GM23338 (cell line): ENCODE measurements around the gene ARCN1. TPM values are rescaled to one million over a fixed set of nuclear protein-coding genes. Genes with fewer than 3 reads are reported as not detected.

Source experiments
- ATAC-seq: fragments of 200-7000 bp; cut with Tn5 transposase; 3 replicates; pipeline ENCODE4 v1.9.1; 2020
- DNase-seq: peaks from one replicate; pipeline ENCODE4 v3.0.0-alpha.2; 2015; ENCODE audit warnings: low spot score
- H2AFZ ChIP-seq: fragments of 200-600 bp; sonication (generic); 2 replicates; pipeline ENCODE4 v1.8.0; 2016; ENCODE audit warnings: antibody characterized with exemption, mild to moderate bottlenecking, moderate library complexity
- H3F3A ChIP-seq: fragments of 200-600 bp; sonication (generic); replicated peaks from 2 replicates; pipeline ENCODE4 v1.8.0; 2017; ENCODE audit warnings: antibody characterized with exemption, mixed run types, low read depth
- H3K27ac ChIP-seq: fragments of 200-600 bp; sonication (generic); 2 replicates; pipeline ENCODE4 v1.6.1; 2016; ENCODE audit warnings: low read depth
- H3K27me3 ChIP-seq: fragments of 200-600 bp; sonication (generic); 2 replicates; pipeline ENCODE4 v1.8.0; 2016; ENCODE audit warnings: mild to moderate bottlenecking, mixed run types, moderate library complexity; ENCODE audit not compliant: insufficient read depth
- H3K36me3 ChIP-seq: fragments of 200-600 bp; sonication (generic); 2 replicates; pipeline ENCODE4 v1.8.0; 2016; ENCODE audit warnings: mild to moderate bottlenecking; ENCODE audit not compliant: insufficient read depth
- H3K4me1 ChIP-seq: fragments of 200-600 bp; sonication (generic); 2 replicates; pipeline ENCODE4 v1.8.0; 2016; ENCODE audit warnings: mild to moderate bottlenecking, moderate library complexity; ENCODE audit not compliant: insufficient read depth
- H3K4me2 ChIP-seq: fragments of 200-600 bp; sonication (generic); 2 replicates; pipeline ENCODE4 v1.7.1; 2017; ENCODE audit warnings: mixed run types
- H3K4me3 ChIP-seq: fragments of 200-600 bp; sonication (generic); 2 replicates; pipeline ENCODE4 v1.6.1; 2016; ENCODE audit warnings: mixed run types
- H3K79me2 ChIP-seq: fragments of 200-600 bp; sonication (generic); replicated peaks from 2 replicates; pipeline ENCODE4 v1.8.0; 2017; ENCODE audit warnings: mild to moderate bottlenecking; ENCODE audit not compliant: insufficient read depth
- H3K9me2 ChIP-seq: fragments of 200-600 bp; sonication (generic); 2 replicates; pipeline ENCODE4 v1.8.0; 2017; ENCODE audit not compliant: insufficient read depth
- H4K20me1 ChIP-seq: fragments of 200-600 bp; sonication (generic); replicated peaks from 2 replicates; pipeline ENCODE4 v1.8.0; 2017; ENCODE audit warnings: mild to moderate bottlenecking; ENCODE audit not compliant: insufficient read depth
- H3K27ac Mint-ChIP-seq: 2 replicates; pipeline ENCODE4 v1.8.0; 2020; ENCODE audit warnings: inconsistent platforms, mild to moderate bottlenecking, moderate library complexity, mixed read lengths
- H3K27me3 Mint-ChIP-seq: 3 replicates; pipeline ENCODE4 v1.8.0; 2022; ENCODE audit warnings: low read depth, mild to moderate bottlenecking, moderate library complexity, mixed read lengths, inconsistent platforms; ENCODE audit not compliant: insufficient read depth, poor library complexity
- H3K36me3 Mint-ChIP-seq: 3 replicates; pipeline ENCODE4 v1.8.0; 2021; ENCODE audit warnings: low read depth, mild to moderate bottlenecking, inconsistent platforms, moderate library complexity, mixed read lengths
- H3K4me1 Mint-ChIP-seq: 3 replicates; pipeline ENCODE4 v1.8.0; 2020; ENCODE audit warnings: mild to moderate bottlenecking, inconsistent platforms, mixed read lengths
- H3K4me3 Mint-ChIP-seq: 3 replicates; pipeline ENCODE4 v1.8.0; 2021; ENCODE audit warnings: moderate library complexity, mild to moderate bottlenecking, inconsistent platforms, mixed read lengths
- H3K9me3 Mint-ChIP-seq: 3 replicates; pipeline ENCODE4 v1.8.0; 2020; ENCODE audit warnings: moderate library complexity, mild to moderate bottlenecking, inconsistent platforms, mixed read lengths
- CREB1 ChIP-seq: fragments of 250-450 bp; sonication (Bioruptor Pico); IDR thresholded peaks from 2 replicates; pipeline ENCODE4 v1.5.0; 2020; ENCODE audit warnings: low read depth, mild to moderate bottlenecking, moderate library complexity
- POLR2AphosphoS5 ChIP-seq: IDR thresholded peaks from 2 replicates; pipeline ENCODE4 v1.6.1; 2016; ENCODE audit warnings: antibody characterized with exemption, low read depth
- ZNF114 ChIP-seq: fragments of 250-450 bp; sonication (Bioruptor Pico); IDR thresholded peaks from 2 replicates; pipeline ENCODE4 v1.5.0; 2020; ENCODE audit warnings: mild to moderate bottlenecking, moderate library complexity
- ZNF331 ChIP-seq: fragments of 250-450 bp; sonication (Bioruptor Pico); IDR thresholded peaks from 2 replicates; pipeline ENCODE4 v1.5.0; 2020; ENCODE audit warnings: low read depth, mild to moderate bottlenecking, moderate library complexity
- ZNF462 ChIP-seq: fragments of 250-450 bp; sonication (Bioruptor Pico); IDR thresholded peaks from 2 replicates; pipeline ENCODE4 v1.5.0; 2020; ENCODE audit warnings: mild to moderate bottlenecking, moderate library complexity
- polyA plus RNA-seq: library from polyadenylated mRNA; unstranded; fragments of >200 nt; fragmentation: Nextera tagmentation; extraction: Ambion mirVana; gene quantifications from 2 replicates; pipeline ENCODE4 v1.2.1, GENCODE V29; 2016
- total RNA-seq: library from RNA; depleted of rRNA; stranded (reverse); fragments of >200 nt; shearing (Covaris generic); gene quantifications from 2 replicates; pipeline ENCODE4 v1.2.3, GENCODE V29; 2014
- TF ChIP-seq, protein P1 (sequence below), 2 experiments: fragments of 200-600 bp in 1 of 2; sonication (generic) in 1 of 2; conservative IDR thresholded peaks; 2 replicates each; pipeline versions ENCODE4 v1.5.1 to v1.6.1; 2016 to 2017; ENCODE audit warnings: antibody characterized with exemption in 2 of 2, low read depth in 2 of 2, mild to moderate bottlenecking in 2 of 2, moderate library complexity in 1 of 2

The ARCN1 gene
- total and polyA plus RNA-seq, 2 experiments from 2014 or later, result 79.9 to 106 TPM

DNA sequence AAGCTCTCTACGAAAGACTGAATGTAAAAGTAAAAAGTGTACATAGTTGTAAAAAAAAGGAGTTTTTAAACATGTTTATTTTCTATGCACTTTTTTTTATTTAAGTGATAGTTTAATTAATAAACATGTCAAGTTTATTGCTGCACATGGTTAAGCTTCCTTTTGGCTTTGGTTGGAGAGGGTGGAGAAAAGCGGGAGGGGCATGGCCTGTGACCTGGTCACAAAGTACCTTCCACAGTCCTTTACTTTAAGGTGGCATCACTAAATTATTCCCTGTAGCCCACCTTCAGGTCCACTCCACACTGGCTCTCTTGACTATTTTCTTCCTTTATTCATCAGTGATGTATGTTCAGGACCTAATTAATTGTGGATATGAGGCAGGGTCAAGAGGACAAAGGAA lies 45.5 kb upstream of the ARCN1 start:
- peaks cover 39% of the 10 kb centered on the region; the same call in 1 of the 2 replicates for H3F3A ChIP-seq
- no peaks in the 10 kb centered on the region; the same call in 1 of the 2 replicates for H3K9me2 ChIP-seq
- DNase-seq, result no peak
- no peak overlapping the region for H2AFZ ChIP-seq
- H3K9me3 Mint-ChIP-seq, result no peaks in the 10 kb centered on the region; the same call in 2 of the 3 replicates
- H3K27me3 Mint-ChIP-seq, result peaks cover 11% of the 10 kb centered on the region
- no peak for ATAC-seq
- no peak overlapping the region for H3K27ac Mint-ChIP-seq
- H3K4me1 ChIP-seq, result peaks cover 13% of the 10 kb centered on the region; the same call in 1 of the 2 replicates
- H4K20me1 ChIP-seq, result peaks cover 12% of the 10 kb centered on the region
- no peak overlapping the region for H3K4me3 ChIP-seq
- H3K27ac ChIP-seq, result peak overlapping the region; percentile 71; the same call in 1 of the 2 replicates
- H3K4me3 Mint-ChIP-seq, result no peak overlapping the region
- H3K36me3 Mint-ChIP-seq, result peaks cover 30% of the 10 kb centered on the region
- no peaks in the 10 kb centered on the region for H3K79me2 ChIP-seq
- peaks cover 25% of the 10 kb centered on the region for H3K4me1 Mint-ChIP-seq
- TF ChIP-seq, protein P1, sequence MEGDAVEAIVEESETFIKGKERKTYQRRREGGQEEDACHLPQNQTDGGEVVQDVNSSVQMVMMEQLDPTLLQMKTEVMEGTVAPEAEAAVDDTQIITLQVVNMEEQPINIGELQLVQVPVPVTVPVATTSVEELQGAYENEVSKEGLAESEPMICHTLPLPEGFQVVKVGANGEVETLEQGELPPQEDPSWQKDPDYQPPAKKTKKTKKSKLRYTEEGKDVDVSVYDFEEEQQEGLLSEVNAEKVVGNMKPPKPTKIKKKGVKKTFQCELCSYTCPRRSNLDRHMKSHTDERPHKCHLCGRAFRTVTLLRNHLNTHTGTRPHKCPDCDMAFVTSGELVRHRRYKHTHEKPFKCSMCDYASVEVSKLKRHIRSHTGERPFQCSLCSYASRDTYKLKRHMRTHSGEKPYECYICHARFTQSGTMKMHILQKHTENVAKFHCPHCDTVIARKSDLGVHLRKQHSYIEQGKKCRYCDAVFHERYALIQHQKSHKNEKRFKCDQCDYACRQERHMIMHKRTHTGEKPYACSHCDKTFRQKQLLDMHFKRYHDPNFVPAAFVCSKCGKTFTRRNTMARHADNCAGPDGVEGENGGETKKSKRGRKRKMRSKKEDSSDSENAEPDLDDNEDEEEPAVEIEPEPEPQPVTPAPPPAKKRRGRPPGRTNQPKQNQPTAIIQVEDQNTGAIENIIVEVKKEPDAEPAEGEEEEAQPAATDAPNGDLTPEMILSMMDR (conservative IDR thresholded peaks at IDR 0.05; ENCODE audit: low read depth in 2 of 2), result no peak
- no peak for TF ChIP-seq CREB1 (CRISPR knock-in tag)
- peaks cover 6% of the 10 kb centered on the region; the same call in 1 of the 2 replicates for H3K27me3 ChIP-seq
- peaks cover 13% of the 10 kb centered on the region for H3K36me3 ChIP-seq
- peak overlapping the region; percentile 10; the same call in 1 of the 2 replicates for H3K4me2 ChIP-seq

- Histone ChIP-seq H4K20me1 (peaks cover 11% of the 10 kb centered on the region), H3K9me2 (no peaks in the 10 kb centered on the region; the same call in 1 of the 2 replicates), H3K4me1 (peaks cover 13% of the 10 kb centered on the region), H3K4me2 (peak within 1 kb of the TSS; percentile 10; the same call in 1 of the 2 replicates), H3K79me2 (no peaks in the 10 kb centered on the region), H3K27me3 (peaks cover 6% of the 10 kb centered on the region; the same call in 1 of the 2 replicates), H3K4me3 (no peak within 1 kb of the TSS), H2AFZ (no peak within 1 kb of the TSS), H3K36me3 (peaks cover 9% of the 10 kb centered on the region), H3F3A (peaks cover 34% of the 10 kb centered on the region; the same call in 1 of the 2 replicates), H3K27ac (peak within 1 kb of the TSS; percentile 71; the same call in 1 of the 2 replicates)
- Mint-ChIP-seq H3K27me3 (peaks cover 15% of the 10 kb centered on the region), H3K9me3 (no peaks in the 10 kb centered on the region; the same call in 2 of the 3 replicates), H3K27ac (no peak within 1 kb of the TSS), H3K4me1 (peaks cover 28% of the 10 kb centered on the region), H3K36me3 (peaks cover 26% of the 10 kb centered on the region), H3K4me3 (no peak within 1 kb of the TSS)
- ATAC-seq, result peak; percentile 1; the same call in 1 of the 3 replicates
- peak; percentile 42 for DNase-seq
- TF ChIP-seq ZNF114 (CRISPR knock-in tag) (no peak), CREB1 (CRISPR knock-in tag) (no peak), ZNF331 (CRISPR knock-in tag) (no peak), POLR2AphosphoS5 (peak; percentile 16; the same call in 1 of the 2 replicates)
These were observed 45.1 kb upstream of the ARCN1 start, which contains the start of gene TTC36 for GRCh38 chr11:118527109-118527508. TSS of gene TTC36 (plus strand) at chr11:118527474. CDS start at chr11:118527495, 21 bp downstream.

- H3K27ac Mint-ChIP-seq, result no peak overlapping the region
- Histone ChIP-seq H3K4me2 (no peak overlapping the region), H3K36me3 (peaks cover under 1% of the 10 kb centered on the region; the same call in 1 of the 2 replicates), H3K27ac (no peak overlapping the region), H3K27me3 (peaks cover 6% of the 10 kb centered on the region; the same call in 1 of the 2 replicates), H4K20me1 (peaks cover 8% of the 10 kb centered on the region), H3F3A (peaks cover 29% of the 10 kb centered on the region; the same call in 1 of the 2 replicates), H3K4me3 (no peak overlapping the region), H2AFZ (no peak overlapping the region), H3K79me2 (no peaks in the 10 kb centered on the region), H3K4me1 (peaks cover 13% of the 10 kb centered on the region), H3K9me2 (no peaks in the 10 kb centered on the region; the same call in 1 of the 2 replicates)
- no peak overlapping the region for H3K4me3 Mint-ChIP-seq
- peaks cover 27% of the 10 kb centered on the region for H3K4me1 Mint-ChIP-seq
- DNase-seq (no peak), ATAC-seq (no peak)
- H3K9me3 Mint-ChIP-seq, result no peaks in the 10 kb centered on the region
- H3K36me3 Mint-ChIP-seq, result peaks cover 15% of the 10 kb centered on the region
- peaks cover 15% of the 10 kb centered on the region for H3K27me3 Mint-ChIP-seq
- TF ChIP-seq ZNF331 (CRISPR knock-in tag), result no peak
- no peak for TF ChIP-seq ZNF462 (CRISPR knock-in tag)
- TF ChIP-seq POLR2AphosphoS5, result no peak
These were observed 43.7 kb upstream of the ARCN1 start for GRCh38 chr11:118528511-118528910.
